ENCODE measurements around the gene TRIP13.

Gene TRIP13

GRCh38 chr5:855771-856530, 36.7 kb upstream of the TRIP13 start:
- no peak for DNase-seq

- DNase-seq, result no peak
Measured at GRCh38 chr5:856531-857425, 35.9 kb upstream of the TRIP13 start.

- no peak for DNase-seq
Measured at GRCh38 chr5:858726-859125, 34.0 kb upstream of the TRIP13 start.

- no peak for DNase-seq
Measured at GRCh38 chr5:859391-859790, 33.3 kb upstream of the TRIP13 start.

GRCh38 chr5:859798-860296, 32.8 kb upstream of the TRIP13 start:
- no peak for DNase-seq

- no peak for DNase-seq
Measured at GRCh38 chr5:860506-861150, 32.1 kb upstream of the TRIP13 start.

GRCh38 chr5:861442-862366, 31.0 kb upstream of the TRIP13 start:
- DNase-seq, result no peak

- no peak for DNase-seq
Measured at GRCh38 chr5:862367-863243, 30.1 kb upstream of the TRIP13 start.

- no peak for DNase-seq
Measured at GRCh38 chr5:863244-863805, 29.4 kb upstream of the TRIP13 start.

GRCh38 chr5:864492-865167, 28.1 kb upstream of the TRIP13 start:
- no peak for DNase-seq

GRCh38 chr5:865168-865521, 27.5 kb upstream of the TRIP13 start:
- no peak for DNase-seq

- DNase-seq, result no peak
Measured at GRCh38 chr5:865771-866170, 26.9 kb upstream of the TRIP13 start.

GRCh38 chr5:867300-867870, 25.3 kb upstream of the TRIP13 start:
- DNase-seq, result no peak

- no peak for DNase-seq
Measured at GRCh38 chr5:868428-869135, 24.1 kb upstream of the TRIP13 start.

GRCh38 chr5:870956-871355, 21.7 kb upstream of the TRIP13 start:
- no peak for DNase-seq

- DNase-seq, result no peak
Measured at GRCh38 chr5:871596-872298, 20.9 kb upstream of the TRIP13 start.

GRCh38 chr5:872301-872700, 20.4 kb upstream of the TRIP13 start:
- DNase-seq, result no peak

- DNase-seq, result no peak
Measured at GRCh38 chr5:873328-873727, 19.4 kb upstream of the TRIP13 start.

GRCh38 chr5:875931-876330, 16.8 kb upstream of the TRIP13 start:
- no peak for DNase-seq
